Measurements from ENCODE around the gene BAG1.

Gene BAG1

GRCh38 chr9:33291901-33292300 lies 27.4 kb upstream of the BAG1 start:
- Histone ChIP-seq H3K4me3 (ENCODE audit: low read length) (no peak overlapping the region), H3K27ac (ENCODE audit: low read depth, low read length) (no peak overlapping the region), H3K36me3 (ENCODE audit: control insufficient read depth, insufficient read depth, low read length) (peaks cover 9% of the 10 kb centered on the region), H3K4ac (ENCODE audit: low read depth, low read length) (no peak overlapping the region), H4K8ac (ENCODE audit: low read depth, low read length) (no peak overlapping the region), H3K23ac (ENCODE audit: low read length) (no peak overlapping the region), H4K5ac (ENCODE audit: low read length) (no peak overlapping the region), H3K27me3 (ENCODE audit: insufficient read depth, low read length, poor library complexity) (no peaks in the 10 kb centered on the region), H3K79me2 (ENCODE audit: control insufficient read depth, insufficient read depth, low read length) (peaks cover 42% of the 10 kb centered on the region), H3K9ac (ENCODE audit: low read length) (no peak overlapping the region), H2AK5ac (ENCODE audit: low read length) (no peak overlapping the region), H2BK120ac (ENCODE audit: low read depth, low read length) (no peak overlapping the region), H2BK15ac (replicated peaks; ENCODE audit: low read depth) (no peak overlapping the region), H2BK5ac (ENCODE audit: low read length) (no peak overlapping the region), H3K56ac (ENCODE audit: low read length) (no peak overlapping the region), H3K4me2 (ENCODE audit: low read length) (no peak overlapping the region), H3K79me1 (ENCODE audit: low read length) (peaks cover 21% of the 10 kb centered on the region), H3K18ac (ENCODE audit: low read length) (no peak overlapping the region), H3K4me1 (ENCODE audit: control insufficient read depth, low read depth, low read length) (no peaks in the 10 kb centered on the region)
- DNase-seq, result no peak
- no CpG with 5 or more reads among the region's 5 CpGs for WGBS (ENCODE audit: extremely low coverage, insufficient coverage, low lambda C conversion rate)

- Histone ChIP-seq H4K8ac (ENCODE audit: low read depth, low read length) (no peak overlapping the region), H3K4me1 (ENCODE audit: control insufficient read depth, low read depth, low read length) (no peaks in the 10 kb centered on the region), H3K23ac (ENCODE audit: low read length) (no peak overlapping the region), H4K5ac (ENCODE audit: low read length) (no peak overlapping the region), H3K56ac (ENCODE audit: low read length) (peak overlapping the region; percentile 94), H3K79me1 (ENCODE audit: low read length) (peaks cover 21% of the 10 kb centered on the region), H2AK5ac (ENCODE audit: low read length) (no peak overlapping the region), H3K27me3 (ENCODE audit: insufficient read depth, low read length, poor library complexity) (no peaks in the 10 kb centered on the region), H2BK5ac (ENCODE audit: low read length) (no peak overlapping the region), H3K9ac (ENCODE audit: low read length) (peak overlapping the region; percentile 88), H3K27ac (ENCODE audit: low read depth, low read length) (no peak overlapping the region), H2BK120ac (ENCODE audit: low read depth, low read length) (no peak overlapping the region), H3K4me2 (ENCODE audit: low read length) (peak overlapping the region; percentile 34), H3K4ac (ENCODE audit: low read depth, low read length) (no peak overlapping the region), H3K79me2 (ENCODE audit: control insufficient read depth, insufficient read depth, low read length) (peaks cover 39% of the 10 kb centered on the region), H3K4me3 (ENCODE audit: low read length) (peak overlapping the region; percentile 87), H3K18ac (ENCODE audit: low read length) (no peak overlapping the region), H2BK15ac (replicated peaks; ENCODE audit: low read depth) (no peak overlapping the region), H3K36me3 (ENCODE audit: control insufficient read depth, insufficient read depth, low read length) (peaks cover 9% of the 10 kb centered on the region)
- DNase-seq, result no peak
- no CpG with 5 or more reads among the region's 7 CpGs for WGBS (ENCODE audit: extremely low coverage, insufficient coverage, low lambda C conversion rate)
Measured at GRCh38 chr9:33291031-33291397, 26.5 kb upstream of the BAG1 start.

DNA sequence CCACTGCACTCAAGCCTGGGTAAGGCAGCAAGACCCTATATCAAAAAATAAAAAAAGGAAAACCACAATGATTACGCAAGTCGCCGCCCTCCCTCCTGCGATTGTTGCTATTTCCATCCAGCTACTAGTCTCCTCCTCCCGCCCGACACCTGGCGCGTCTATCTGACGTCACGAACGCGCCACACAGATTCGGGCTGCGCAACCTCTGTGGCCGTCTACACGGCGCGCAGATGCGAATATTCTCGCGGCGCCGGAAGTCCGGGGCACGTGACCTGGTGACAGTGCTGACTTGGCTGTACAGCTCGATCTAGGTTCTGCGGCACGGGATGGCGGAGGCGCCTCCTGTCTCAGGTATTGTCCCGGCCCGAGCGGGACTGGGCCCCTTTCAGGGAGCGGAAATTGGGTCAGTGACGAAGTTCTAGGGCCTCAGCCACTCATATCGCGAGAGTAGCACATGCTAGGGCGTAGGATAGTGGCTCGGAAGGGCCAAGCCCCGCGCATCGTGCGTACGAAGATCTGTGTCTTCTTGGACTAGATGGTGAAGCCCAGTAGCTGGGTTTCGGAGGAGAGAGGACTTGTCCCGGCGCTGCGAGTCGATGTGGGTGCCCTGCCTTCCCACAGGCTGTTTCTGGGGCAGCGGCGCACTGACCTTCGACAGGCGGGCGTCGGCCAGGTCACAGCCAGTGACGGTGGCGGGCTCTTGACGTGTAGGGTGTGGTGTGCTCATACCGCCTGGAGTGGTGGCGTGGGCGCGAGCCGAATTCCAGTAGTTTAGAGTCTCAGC lies 25.9 kb upstream of the BAG1 start, which contains the start of gene NFX1:
Gene NFX1 (plus strand): TSS at position 270 of the 784 bp plus-strand sequence. CDS start 57 bp downstream, at position 327.
- peak within 1 kb of the TSS; percentile 87 for H3K4me3 ChIP-seq (ENCODE audit: low read length)
- H3K18ac ChIP-seq (ENCODE audit: low read length), result peak within 1 kb of the TSS; percentile 69
- peak within 1 kb of the TSS; percentile 43 for H3K4me2 ChIP-seq (ENCODE audit: low read length)
- no peak within 1 kb of the TSS for H2BK15ac ChIP-seq (replicated peaks; ENCODE audit: low read depth)
- peaks cover 39% of the 10 kb centered on the region for H3K79me2 ChIP-seq (ENCODE audit: control insufficient read depth, insufficient read depth, low read length)
- H3K27me3 ChIP-seq (ENCODE audit: insufficient read depth, low read length, poor library complexity), result no peaks in the 10 kb centered on the region
- peak; percentile 99 for DNase-seq
- H3K9ac ChIP-seq (ENCODE audit: low read length), result peak within 1 kb of the TSS; percentile 88
- H3K23ac ChIP-seq (ENCODE audit: low read length), result no peak within 1 kb of the TSS
- no peaks in the 10 kb centered on the region for H3K4me1 ChIP-seq (ENCODE audit: control insufficient read depth, low read depth, low read length)
- no CpG with 5 or more reads among the region's 63 CpGs for WGBS (ENCODE audit: extremely low coverage, insufficient coverage, low lambda C conversion rate)
- H2AK5ac ChIP-seq (ENCODE audit: low read length), result no peak within 1 kb of the TSS
- peak within 1 kb of the TSS; percentile 53 for H3K27ac ChIP-seq (ENCODE audit: low read depth, low read length)
- H3K36me3 ChIP-seq (ENCODE audit: control insufficient read depth, insufficient read depth, low read length), result peaks cover 9% of the 10 kb centered on the region
- peak within 1 kb of the TSS; percentile 55 for H2BK5ac ChIP-seq (ENCODE audit: low read length)
- peak within 1 kb of the TSS; percentile 41 for H3K4ac ChIP-seq (ENCODE audit: low read depth, low read length)
- H3K56ac ChIP-seq (ENCODE audit: low read length), result peak within 1 kb of the TSS; percentile 94
- H3K79me1 ChIP-seq (ENCODE audit: low read length), result peaks cover 21% of the 10 kb centered on the region
- no peak within 1 kb of the TSS for H2BK120ac ChIP-seq (ENCODE audit: low read depth, low read length)
- peak within 1 kb of the TSS; percentile 44 for H4K5ac ChIP-seq (ENCODE audit: low read length)
- H4K8ac ChIP-seq (ENCODE audit: low read depth, low read length), result no peak within 1 kb of the TSS

DNA sequence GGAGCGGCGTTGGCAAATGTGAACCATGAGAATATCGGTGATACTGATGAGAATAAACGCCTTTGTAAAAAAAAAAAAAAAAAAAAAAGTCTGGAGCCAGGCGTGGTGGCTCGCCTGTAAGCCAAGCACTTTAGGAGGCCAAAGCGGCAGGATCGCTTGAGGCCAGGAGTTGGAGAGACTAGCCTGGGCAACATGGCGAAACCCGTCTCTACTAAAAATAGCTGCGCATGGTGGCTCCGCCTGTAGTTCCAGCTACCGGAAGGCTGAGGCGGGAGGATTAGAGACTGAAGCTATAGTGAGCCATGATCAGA lies 25.4 kb upstream of the BAG1 start:
- peak overlapping the region; percentile 55 for H2BK5ac ChIP-seq (ENCODE audit: low read length)
- H2BK15ac ChIP-seq (replicated peaks; ENCODE audit: low read depth), result no peak overlapping the region
- peak overlapping the region; percentile 89 for H3K56ac ChIP-seq (ENCODE audit: low read length)
- no CpG with 5 or more reads among the region's 14 CpGs for WGBS (ENCODE audit: extremely low coverage, insufficient coverage, low lambda C conversion rate)
- H3K4me3 ChIP-seq (ENCODE audit: low read length), result peak overlapping the region; percentile 63
- H3K27me3 ChIP-seq (ENCODE audit: insufficient read depth, low read length, poor library complexity), result no peaks in the 10 kb centered on the region
- no peak overlapping the region for H2BK120ac ChIP-seq (ENCODE audit: low read depth, low read length)
- H4K8ac ChIP-seq (ENCODE audit: low read depth, low read length), result no peak overlapping the region
- H3K18ac ChIP-seq (ENCODE audit: low read length), result peak overlapping the region; percentile 69
- no peaks in the 10 kb centered on the region for H3K4me1 ChIP-seq (ENCODE audit: control insufficient read depth, low read depth, low read length)
- peak overlapping the region; percentile 53 for H3K27ac ChIP-seq (ENCODE audit: low read depth, low read length)
- peaks cover 19% of the 10 kb centered on the region for H3K79me1 ChIP-seq (ENCODE audit: low read length)
- no peak overlapping the region for H3K23ac ChIP-seq (ENCODE audit: low read length)
- peaks cover 6% of the 10 kb centered on the region for H3K36me3 ChIP-seq (ENCODE audit: control insufficient read depth, insufficient read depth, low read length)
- H4K5ac ChIP-seq (ENCODE audit: low read length), result peak overlapping the region; percentile 44
- peak overlapping the region; percentile 85 for H3K9ac ChIP-seq (ENCODE audit: low read length)
- H2AK5ac ChIP-seq (ENCODE audit: low read length), result no peak overlapping the region
- H3K79me2 ChIP-seq (ENCODE audit: control insufficient read depth, insufficient read depth, low read length), result peaks cover 35% of the 10 kb centered on the region
- DNase-seq, result no peak
- H3K4ac ChIP-seq (ENCODE audit: low read depth, low read length), result peak overlapping the region; percentile 41
- H3K4me2 ChIP-seq (ENCODE audit: low read length), result peak overlapping the region; percentile 43

DNA sequence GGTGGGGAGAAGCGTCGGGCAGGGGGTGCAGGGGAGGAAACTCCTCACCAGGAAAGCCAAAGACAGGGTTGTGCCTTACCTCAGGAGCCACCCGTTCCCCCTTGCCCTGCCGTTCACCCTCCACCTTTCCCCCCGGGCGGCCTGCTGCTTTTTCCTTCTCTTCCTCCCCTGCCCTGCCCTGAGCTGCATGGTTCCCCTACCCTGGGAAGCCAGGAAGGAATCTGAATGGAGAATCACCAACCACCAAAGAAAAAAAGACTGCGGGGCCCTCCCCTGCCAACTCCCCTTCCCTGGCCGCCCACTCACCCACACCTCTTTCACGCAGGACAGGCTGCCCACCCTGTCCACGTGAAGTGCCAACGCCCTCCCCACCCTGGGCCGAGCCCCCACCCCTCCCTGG lies 25.0 kb upstream of the BAG1 start:
- no CpG with 5 or more reads among the region's 12 CpGs for WGBS (ENCODE audit: extremely low coverage, insufficient coverage, low lambda C conversion rate)
- Histone ChIP-seq H3K79me1 (ENCODE audit: low read length) (peaks cover 17% of the 10 kb centered on the region), H4K8ac (ENCODE audit: low read depth, low read length) (no peak overlapping the region), H2BK5ac (ENCODE audit: low read length) (no peak overlapping the region), H3K4ac (ENCODE audit: low read depth, low read length) (peak overlapping the region; percentile 41), H2BK15ac (replicated peaks; ENCODE audit: low read depth) (no peak overlapping the region), H3K4me1 (ENCODE audit: control insufficient read depth, low read depth, low read length) (no peaks in the 10 kb centered on the region), H2AK5ac (ENCODE audit: low read length) (no peak overlapping the region), H3K27me3 (ENCODE audit: insufficient read depth, low read length, poor library complexity) (no peaks in the 10 kb centered on the region), H3K27ac (ENCODE audit: low read depth, low read length) (no peak overlapping the region), H3K4me2 (ENCODE audit: low read length) (no peak overlapping the region), H2BK120ac (ENCODE audit: low read depth, low read length) (no peak overlapping the region), H3K56ac (ENCODE audit: low read length) (peak overlapping the region; percentile 89), H3K4me3 (ENCODE audit: low read length) (no peak overlapping the region), H3K18ac (ENCODE audit: low read length) (peak overlapping the region; percentile 69), H4K5ac (ENCODE audit: low read length) (no peak overlapping the region), H3K36me3 (ENCODE audit: control insufficient read depth, insufficient read depth, low read length) (peaks cover 4% of the 10 kb centered on the region), H3K9ac (ENCODE audit: low read length) (peak overlapping the region; percentile 40), H3K23ac (ENCODE audit: low read length) (no peak overlapping the region), H3K79me2 (ENCODE audit: control insufficient read depth, insufficient read depth, low read length) (peaks cover 32% of the 10 kb centered on the region)
- peak; percentile 18 for DNase-seq
